RWPE1 (cell line): Measurements from ENCODE around the gene TMPRSS2.

Experiments
- CTCF ChIA-PET: fragments of 350-600 bp; sonication (Branson Sonifier 250); formaldehyde crosslinking; extraction: SDS; loops from one replicate; lab custom pipeline; 2021; lab: Yijun Ruan, JAX
- POLR2A ChIA-PET: fragments of 400-600 bp; formaldehyde crosslinking; extraction: SDS; loops from one replicate; lab custom pipeline; 2020; ENCODE audit warnings: antibody characterized with exemption; ENCODE audit not compliant: low non-redundant PET; lab: Yijun Ruan, JAX
- DNase-seq: peaks from one replicate; pipeline ENCODE4 v3.0.0; 2012; ENCODE audit warnings: low spot score
- H3K27ac ChIP-seq: fragments of 450-650 bp; 2 replicates; pipeline ENCODE4 v1.5.1; 2017
- CTCF ChIP-seq: fragments of 450-650 bp; conservative IDR thresholded peaks from 2 replicates; pipeline ENCODE4 v1.5.1; 2017; ENCODE audit warnings: low read depth, mild to moderate bottlenecking

Gene TMPRSS2

GRCh38 chr21:41507521-41508414 lies at the start of gene TMPRSS2:
TSS of gene TMPRSS2 (minus strand) at chr21:41508158. CDS start at chr21:41498133, 10,025 bp downstream.
- CTCF ChIA-PET = interaction anchor here (0.6 kb wide), 1 partner anchor 390 kb away, joined by 3 read pairs; no protein-coding TSS in a partner anchor
- no peak for TF ChIP-seq CTCF
- POLR2A ChIA-PET = no interaction called here
- H3K27ac ChIP-seq = no peak within 1 kb of the TSS
- DNase-seq = no peak

GRCh38 chr21:41555057-41555456 lies 47.1 kb upstream of the TMPRSS2 start:
- H3K27ac ChIP-seq = no peak overlapping the region
- POLR2A ChIA-PET = no interaction called here
- no peak for TF ChIP-seq CTCF
- DNase-seq = no peak
- CTCF ChIA-PET = no interaction called here

GRCh38 chr21:41552254-41552653 lies 44.3 kb upstream of the TMPRSS2 start:
- ChIA-PET POLR2A (no interaction called here), CTCF (interaction anchor here (0.5 kb wide), 1 partner anchor 870 kb away, joined by 3 read pairs; no protein-coding TSS in a partner anchor)
- no peak for DNase-seq
- TF ChIP-seq CTCF = no peak
- no peak overlapping the region for H3K27ac ChIP-seq

- POLR2A ChIA-PET = no interaction called here
- TF ChIP-seq CTCF = no peak
- CTCF ChIA-PET = no interaction called here
- H3K27ac ChIP-seq = no peak overlapping the region
- no peak for DNase-seq
Measured at GRCh38 chr21:41548781-41549180, 40.8 kb upstream of the TMPRSS2 start.

GRCh38 chr21:41547111-41547510 lies 39.2 kb upstream of the TMPRSS2 start:
- CTCF ChIA-PET = interaction anchor here (0.8 kb wide), 1 partner anchor 264 kb away, joined by 4 read pairs; no protein-coding TSS in a partner anchor
- TF ChIP-seq CTCF = no peak
- no peak for DNase-seq
- no peak overlapping the region for H3K27ac ChIP-seq
- POLR2A ChIA-PET = no interaction called here

- ChIA-PET CTCF (interaction anchor here (0.6 kb wide), 1 partner anchor 21 kb away, joined by 5 read pairs; no protein-coding TSS in a partner anchor), POLR2A (no interaction called here)
- no peak overlapping the region for H3K27ac ChIP-seq
- no peak for DNase-seq
- TF ChIP-seq CTCF = no peak
Measured at GRCh38 chr21:41545500-41546359, 37.8 kb upstream of the TMPRSS2 start.
